Kasumi-1 (cell line): ENCODE results near the gene PGBD5.

ENCODE experiments used
- DNase-seq, 2 experiments: peaks; one replicate each; lab custom pipeline; 2025; lab: John Stamatoyannopoulos, UW

Gene PGBD5

GRCh38 chr1:230348386-230349019, 77.6 kb downstream of the PGBD5 start:
- no peak for DNase-seq

- DNase-seq, result no peak
Measured at GRCh38 chr1:230347896-230348295, 78.2 kb downstream of the PGBD5 start.

GRCh38 chr1:230345139-230345885, 80.8 kb downstream of the PGBD5 start:
- no peak for DNase-seq

- no peak for DNase-seq
Measured at GRCh38 chr1:230342699-230343098, 83.4 kb downstream of the PGBD5 start.

- DNase-seq, result no peak
Measured at GRCh38 chr1:230342019-230342418, 84.1 kb downstream of the PGBD5 start.

GRCh38 chr1:230341162-230341546, 85.0 kb downstream of the PGBD5 start:
- DNase-seq, result no peak

- DNase-seq, result no peak
Measured at GRCh38 chr1:230340526-230341161, 85.5 kb downstream of the PGBD5 start.

- no peak for DNase-seq
Measured at GRCh38 chr1:230339033-230339432, 87.1 kb downstream of the PGBD5 start.

GRCh38 chr1:230337266-230337665, 88.9 kb downstream of the PGBD5 start:
- no peak for DNase-seq

- DNase-seq, result no peak
Measured at GRCh38 chr1:230335861-230336522, 90.1 kb downstream of the PGBD5 start.

- no peak for DNase-seq
Measured at GRCh38 chr1:230334447-230334837, 91.7 kb downstream of the PGBD5 start.

- no peak for DNase-seq
Measured at GRCh38 chr1:230333590-230334446, 92.3 kb downstream of the PGBD5 start.

- no peak for DNase-seq
Measured at GRCh38 chr1:230332575-230333066, 93.5 kb downstream of the PGBD5 start.

- DNase-seq, result no peak
Measured at GRCh38 chr1:230332061-230332460, 94.1 kb downstream of the PGBD5 start.

- no peak for DNase-seq
Measured at GRCh38 chr1:230330157-230330556, 96.0 kb downstream of the PGBD5 start.

- DNase-seq, result no peak
Measured at GRCh38 chr1:230328342-230329015, 97.7 kb downstream of the PGBD5 start.

GRCh38 chr1:230327892-230328284, 98.2 kb downstream of the PGBD5 start:
- DNase-seq, result no peak

- DNase-seq, result no peak
Measured at GRCh38 chr1:230326971-230327891, 98.9 kb downstream of the PGBD5 start.

GRCh38 chr1:230323686-230324085, 102.4 kb downstream of the PGBD5 start:
- DNase-seq, result no peak

- no peak for DNase-seq
Measured at GRCh38 chr1:230322967-230323547, 103.1 kb downstream of the PGBD5 start.
